NK-92 (cell line): ENCODE data around the gene FJX1.
"Not testable (repeated sequence)": the region's sequence is repeated elsewhere in the genome, so short reads cannot be mapped to it uniquely, and the experiment has no call there.

Source experiments
- DNase-seq: peaks from one replicate; lab custom pipeline; 2025; ENCODE audit not compliant: unreplicated experiment; lab: John Stamatoyannopoulos, UW

FJX1 gene

GRCh38 chr11:35631891-35632290 is 13.6 kb downstream of the FJX1 start:
- DNase-seq = no peak

GRCh38 chr11:35632301-35632700 is 14.0 kb downstream of the FJX1 start:
- no peak for DNase-seq

GRCh38 chr11:35633827-35634423 is 15.7 kb downstream of the FJX1 start:
- DNase-seq = no peak

DNA sequence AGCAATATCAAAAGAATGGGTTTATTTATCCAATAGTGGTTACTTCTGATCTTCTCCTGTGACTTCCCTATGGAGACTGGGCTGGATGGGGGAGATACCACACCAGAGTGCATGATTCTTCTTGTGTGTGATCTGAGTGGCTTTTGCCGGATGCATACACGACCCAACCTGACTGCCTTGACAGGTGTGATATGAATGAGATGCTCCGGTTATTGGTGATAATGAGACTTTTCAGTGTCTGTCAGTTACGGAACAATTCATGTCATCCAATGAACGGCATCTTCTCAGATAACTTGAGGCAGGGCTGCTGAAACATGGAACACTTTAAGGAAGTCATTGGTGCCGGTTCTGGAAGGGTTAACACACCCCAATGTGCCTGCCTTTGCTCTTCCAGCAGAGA is 17.7 kb downstream of the FJX1 start:
- DNase-seq = no peak

GRCh38 chr11:35639591-35640179 is 21.4 kb downstream of the FJX1 start:
- DNase-seq = no peak

DNA sequence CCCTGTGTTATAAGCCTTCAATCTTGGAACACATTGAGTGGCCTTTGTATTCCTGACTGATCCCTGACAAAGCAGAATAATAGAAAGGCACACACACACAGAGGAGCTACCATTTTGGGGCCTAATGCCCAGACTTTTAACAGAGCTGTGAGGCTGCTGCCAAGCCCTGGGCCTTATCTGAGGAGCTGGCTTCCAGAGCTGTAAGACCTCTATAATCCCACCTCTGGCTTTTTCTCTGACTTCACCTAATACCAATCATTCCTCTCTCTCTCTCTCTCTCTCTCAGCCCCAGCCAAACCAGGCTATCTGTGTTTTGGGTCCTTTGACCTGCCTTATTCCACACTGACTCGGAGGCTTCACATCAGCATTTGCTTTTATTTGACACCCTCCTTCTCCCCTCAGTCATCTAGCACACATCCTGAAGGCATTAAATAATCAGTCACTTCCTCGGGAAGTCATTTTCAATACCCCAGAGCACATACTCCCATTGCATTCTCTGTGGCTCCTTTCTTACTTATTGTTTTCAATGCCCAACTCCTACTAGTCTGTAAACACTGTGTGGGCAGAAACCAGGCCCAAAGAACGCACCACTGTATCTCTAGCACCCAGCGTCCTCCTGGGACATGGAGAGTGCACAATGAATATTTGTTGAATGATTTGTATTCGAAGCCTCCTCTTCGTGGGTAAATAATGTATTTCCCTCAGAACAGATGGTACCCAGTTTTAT is 23.1 kb downstream of the FJX1 start:
- DNase-seq = no peak

- DNase-seq = no peak
Observed at GRCh38 chr11:35641964-35642363, 23.7 kb downstream of the FJX1 start.

GRCh38 chr11:35647421-35648093 is 29.3 kb downstream of the FJX1 start:
- no peak for DNase-seq

- DNase-seq = no peak
Observed at GRCh38 chr11:35650006-35650405, 31.7 kb downstream of the FJX1 start.

DNA sequence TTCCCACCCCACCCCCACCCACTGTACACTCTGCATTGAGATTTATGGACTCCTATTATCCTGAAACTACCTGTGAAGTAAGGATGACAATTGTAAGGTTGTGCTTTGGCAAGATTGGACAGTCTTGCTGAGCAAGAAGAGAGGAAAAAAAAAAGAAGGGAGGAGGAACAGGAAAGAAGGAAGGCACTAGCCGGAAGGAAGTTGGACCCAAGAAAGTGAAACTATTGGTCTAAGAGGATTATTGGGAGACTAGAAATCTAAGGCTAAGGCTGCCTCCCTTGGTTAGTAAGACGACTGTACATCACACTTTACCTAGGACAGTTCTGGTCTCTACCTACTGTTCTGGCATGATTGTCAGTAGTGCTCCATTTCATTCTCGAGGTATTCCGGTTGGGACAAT is 32.2 kb downstream of the FJX1 start:
- no peak for DNase-seq

DNA sequence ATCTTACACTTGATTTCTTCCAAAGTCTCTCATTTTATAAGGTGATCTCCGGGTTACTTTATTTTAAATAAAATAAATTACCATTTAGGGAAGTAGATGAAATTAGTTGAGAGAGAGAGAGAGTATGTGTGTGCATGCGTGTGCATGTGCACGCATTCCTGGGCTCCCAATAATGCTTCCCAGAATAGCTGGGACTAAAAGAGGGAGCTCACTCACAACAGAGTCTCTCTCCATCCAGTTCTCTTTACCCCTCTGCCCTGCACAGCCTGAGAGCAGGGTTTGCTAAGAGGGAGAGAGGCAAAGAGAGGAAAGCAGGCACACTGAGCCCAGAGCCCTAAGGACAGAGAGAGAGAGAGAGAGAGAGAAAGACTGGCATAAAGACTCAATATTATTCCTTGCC is 33.0 kb downstream of the FJX1 start:
- DNase-seq = no peak

DNA sequence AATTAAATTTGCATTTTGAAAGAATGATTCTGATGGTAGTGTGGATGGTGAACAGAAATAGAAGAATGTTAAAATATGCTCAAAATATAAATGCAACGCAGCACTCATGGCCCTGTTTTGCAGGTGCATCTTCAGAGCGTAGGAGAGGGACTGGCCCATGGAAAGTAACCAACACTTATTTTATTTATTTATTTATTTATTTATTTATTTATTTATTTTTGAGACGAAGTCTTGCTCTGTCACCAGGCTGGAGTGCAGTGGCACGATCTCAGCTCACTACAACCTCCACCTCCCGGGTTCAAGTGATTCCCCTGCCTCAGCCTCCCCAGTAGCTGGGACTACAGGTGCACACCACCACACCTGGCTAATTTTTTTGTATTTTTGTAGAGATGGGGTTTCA is 34.5 kb downstream of the FJX1 start:
- not testable (repeated sequence) for DNase-seq

DNA sequence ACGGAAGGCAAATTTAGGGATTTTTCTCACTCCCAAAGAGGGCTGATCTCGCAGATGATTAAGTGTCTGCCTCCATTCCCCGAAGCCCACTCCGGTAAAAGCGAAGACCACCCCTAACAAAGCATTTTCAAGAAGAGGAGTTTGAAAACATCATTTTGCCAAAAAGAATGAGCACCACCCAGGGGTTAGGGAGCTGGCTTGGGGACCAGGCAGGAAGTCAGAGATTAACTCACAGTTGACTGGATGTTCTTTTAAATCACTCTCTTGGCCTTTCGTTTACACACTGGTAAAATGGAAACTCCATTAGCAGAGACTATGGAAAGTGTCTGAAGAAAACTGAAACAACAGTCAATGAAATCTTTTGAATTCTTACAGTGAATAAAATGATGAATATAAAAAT is 36.5 kb downstream of the FJX1 start:
- no peak for DNase-seq

- no peak for DNase-seq
Observed at GRCh38 chr11:35655254-35655653, 37.0 kb downstream of the FJX1 start.

DNA sequence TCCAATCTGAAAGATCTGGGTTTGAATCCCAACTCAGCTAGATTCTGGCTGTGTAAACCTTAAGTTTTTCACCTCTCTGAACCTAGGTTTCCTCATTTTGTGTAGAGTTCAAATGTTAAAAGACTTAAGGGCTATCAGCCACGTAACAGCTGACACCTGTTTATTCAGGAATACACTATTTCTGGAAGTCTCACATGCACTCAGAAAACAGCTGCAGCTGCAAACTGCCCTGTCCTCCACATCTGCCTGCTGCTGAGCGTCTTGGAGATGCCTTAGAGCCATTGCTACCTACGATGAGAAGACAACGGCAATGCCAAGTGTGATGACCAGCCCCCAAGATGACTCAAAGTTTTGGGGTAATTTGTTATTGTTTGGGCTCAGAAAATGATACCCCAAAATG is 37.6 kb downstream of the FJX1 start:
- no peak for DNase-seq

- no peak for DNase-seq
Observed at GRCh38 chr11:35658020-35658948, 40.0 kb downstream of the FJX1 start.

- DNase-seq = no peak
Observed at GRCh38 chr11:35661534-35661933, 43.3 kb downstream of the FJX1 start.

DNA sequence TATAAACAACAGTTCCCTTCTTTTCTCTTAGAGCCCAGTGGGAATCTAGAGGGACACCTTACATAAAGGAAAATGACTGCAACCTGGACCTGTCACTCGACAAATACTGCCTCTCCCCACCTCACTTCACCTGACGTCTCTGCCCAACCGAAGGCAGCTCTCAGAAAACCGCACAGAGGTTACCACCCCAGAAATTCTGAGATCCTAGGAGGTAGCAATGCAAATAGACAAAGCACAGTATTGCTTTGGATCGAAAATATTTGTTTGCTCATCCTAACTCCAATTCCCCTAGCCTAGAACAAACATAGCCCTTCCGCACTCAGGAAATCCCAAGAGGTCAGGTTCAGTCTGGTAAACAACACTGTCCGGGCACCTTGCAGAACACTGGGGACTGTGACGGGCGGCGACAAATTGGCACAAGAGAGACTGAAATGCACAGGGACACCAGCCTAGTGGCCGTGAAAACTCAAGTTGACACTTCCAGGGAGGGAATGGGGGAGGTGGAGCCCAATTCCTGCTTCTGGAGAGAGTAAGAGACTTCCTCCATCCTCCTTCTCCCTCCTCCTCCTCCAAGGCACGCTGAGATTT is 43.9 kb downstream of the FJX1 start:
- DNase-seq = no peak

- no peak for DNase-seq
Observed at GRCh38 chr11:35662649-35663407, 44.6 kb downstream of the FJX1 start, which contains the start of gene TRIM44. Gene TRIM44, plus strand, starts transcription at chr11:35662775. Its CDS starts 337 bp downstream, at chr11:35663112.

GRCh38 chr11:35663408-35663702 is 45.1 kb downstream of the FJX1 start:
- no peak for DNase-seq
